Neural cell (in vitro differentiated cells): ENCODE results near the gene TRIM9.
A peak's percentile ranks its signal among the peaks of the same experiment; 100 is the strongest.

Experiments used
- EZH2 ChIP-seq: fragments of 200-600, 300-800 bp; shearing (Covaris generic), sonication (generic); IDR thresholded peaks from 2 replicates; pipeline ENCODE4 v1.6.1; 2014; ENCODE audit warnings: antibody characterized with exemption, low read length, borderline replicate concordance, mild to moderate bottlenecking; ENCODE audit not compliant: insufficient read depth, poor library complexity, severe bottlenecking
- POLR2AphosphoS5 ChIP-seq: IDR thresholded peaks from 2 replicates; pipeline ENCODE4 v1.6.1; 2012
- TF ChIP-seq, protein P1 (sequence below): fragments of 450-650 bp; IDR thresholded peaks from 2 replicates; pipeline ENCODE4 v1.5.1; 2014; ENCODE audit warnings: antibody characterized with exemption, mild to moderate bottlenecking, moderate library complexity; ENCODE audit not compliant: poor library complexity, severe bottlenecking

DNA sequence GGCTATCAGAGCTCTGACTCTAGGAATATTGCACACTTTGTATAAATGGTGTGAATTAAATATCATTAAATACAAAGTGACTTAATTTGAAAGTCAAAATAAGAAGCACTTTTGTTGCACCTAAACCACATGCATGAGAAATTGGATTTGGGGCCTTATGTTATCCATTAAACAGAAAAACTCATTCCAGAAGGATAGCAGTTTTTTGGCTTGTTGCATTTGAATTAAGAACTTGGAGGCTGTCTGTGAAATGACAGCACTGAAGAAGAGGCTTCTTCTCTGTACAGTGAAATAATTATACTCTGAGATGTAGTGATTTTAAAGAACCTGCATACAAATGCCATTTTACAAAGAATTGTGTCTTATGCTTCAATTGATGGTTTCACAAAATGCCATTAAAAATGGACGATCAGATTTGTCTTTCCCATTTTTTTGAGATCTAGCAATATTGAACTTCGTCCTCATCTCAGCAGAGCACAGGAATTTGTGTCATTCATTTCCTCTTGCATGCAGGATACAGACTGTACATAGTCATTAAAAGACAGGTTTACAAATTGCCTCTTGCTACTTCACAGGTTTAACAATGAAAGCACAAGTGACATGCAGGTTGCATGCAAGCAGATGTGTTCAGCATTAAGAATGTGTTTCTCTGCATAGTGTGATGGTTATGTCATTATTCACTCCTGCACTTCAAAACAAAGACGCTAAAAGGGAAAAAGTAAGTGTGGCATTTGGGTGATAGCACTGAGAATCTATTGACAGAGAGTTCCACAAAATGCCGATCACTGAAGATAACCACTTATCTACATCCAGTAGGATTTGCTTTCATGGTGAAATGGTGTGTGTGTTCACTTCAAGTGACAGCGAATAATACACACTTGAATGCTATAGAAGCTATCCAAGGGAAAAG, 114.7 kb downstream of the TRIM9 start:
- TF ChIP-seq, protein P1, sequence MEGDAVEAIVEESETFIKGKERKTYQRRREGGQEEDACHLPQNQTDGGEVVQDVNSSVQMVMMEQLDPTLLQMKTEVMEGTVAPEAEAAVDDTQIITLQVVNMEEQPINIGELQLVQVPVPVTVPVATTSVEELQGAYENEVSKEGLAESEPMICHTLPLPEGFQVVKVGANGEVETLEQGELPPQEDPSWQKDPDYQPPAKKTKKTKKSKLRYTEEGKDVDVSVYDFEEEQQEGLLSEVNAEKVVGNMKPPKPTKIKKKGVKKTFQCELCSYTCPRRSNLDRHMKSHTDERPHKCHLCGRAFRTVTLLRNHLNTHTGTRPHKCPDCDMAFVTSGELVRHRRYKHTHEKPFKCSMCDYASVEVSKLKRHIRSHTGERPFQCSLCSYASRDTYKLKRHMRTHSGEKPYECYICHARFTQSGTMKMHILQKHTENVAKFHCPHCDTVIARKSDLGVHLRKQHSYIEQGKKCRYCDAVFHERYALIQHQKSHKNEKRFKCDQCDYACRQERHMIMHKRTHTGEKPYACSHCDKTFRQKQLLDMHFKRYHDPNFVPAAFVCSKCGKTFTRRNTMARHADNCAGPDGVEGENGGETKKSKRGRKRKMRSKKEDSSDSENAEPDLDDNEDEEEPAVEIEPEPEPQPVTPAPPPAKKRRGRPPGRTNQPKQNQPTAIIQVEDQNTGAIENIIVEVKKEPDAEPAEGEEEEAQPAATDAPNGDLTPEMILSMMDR: no peak
- TF ChIP-seq EZH2 (no peak), POLR2AphosphoS5 (peak; percentile 100)
